Heart left ventricle (tissue), 16 donors: ENCODE data around the gene SCFD1. TPM values are rescaled to one million over a fixed set of nuclear protein-coding genes. Genes with fewer than 3 reads are reported as not detected.
"Not testable (repeated sequence)": the region's sequence is repeated elsewhere in the genome, so short reads cannot be mapped to it uniquely, and the experiment has no call there.

Experiments used
- ATAC-seq, 4 donors: fragments of 200-7000 bp; cut with Tn5 transposase; one replicate each; pipeline ENCODE4 v1.9.1; 2020 to 2022; ENCODE audit warnings: moderate library complexity in 4 of 4, mild to moderate bottlenecking in 3 of 4, moderate number of reproducible peaks in 1 of 4
- DNase-seq, 5 donors: peaks; one replicate each; pipeline ENCODE4 v3.0.0-alpha.2; 2020
- H3K27ac ChIP-seq, 12 donors: fragments of 200-600 bp; sonication (generic) in 4 of 12; one replicate each; pipeline versions ENCODE4 v1.5.0 to v1.8.0; 2016 to 2022; ENCODE audit warnings: mild to moderate bottlenecking in 2 of 12
- H3K27me3 ChIP-seq, 9 donors: fragments of 200-600 bp; sonication (generic) in 2 of 9; one replicate each; pipeline versions ENCODE4 v1.5.1 to v1.8.0; 2016 to 2022; ENCODE audit warnings: mild to moderate bottlenecking in 3 of 9
- H3K36me3 ChIP-seq, 9 donors: fragments of 200-600 bp; sonication (generic) in 2 of 9; one replicate each; pipeline versions ENCODE4 v1.5.0 to v1.8.0; 2018 to 2022; ENCODE audit warnings: mild to moderate bottlenecking in 2 of 9
- H3K4me1 ChIP-seq, 12 donors: fragments of 200-600 bp; sonication (generic) in 4 of 12; one replicate each; pipeline versions ENCODE4 v1.5.0 to v1.8.0; 2016 to 2022; ENCODE audit warnings: mild to moderate bottlenecking in 3 of 12
- H3K4me3 ChIP-seq, 12 donors: fragments of 200-600 bp; sonication (generic) in 4 of 12; one replicate each; pipeline versions ENCODE4 v1.5.0 to v1.8.0; 2017 to 2022; ENCODE audit warnings: mild to moderate bottlenecking in 9 of 12, moderate library complexity in 4 of 12
- H3K9me3 ChIP-seq, 12 donors: fragments of 200-600 bp; sonication (generic) in 4 of 12; one replicate each; pipeline versions ENCODE4 v1.5.0 to v1.8.0; 2016 to 2022; ENCODE audit warnings: mild to moderate bottlenecking in 1 of 12
- POLR2A ChIP-seq, 2 donors: fragments of 450-650 bp; IDR thresholded peaks; one replicate each; pipeline ENCODE4 v1.6.1; 2017; ENCODE audit warnings: antibody characterized with exemption in 2 of 2, mild to moderate bottlenecking in 2 of 2, moderate library complexity in 2 of 2
- WGBS, 4 donors: extraction: QIAGEN DNeasy Blood & Tissue Kit in 2 of 4; methylation state at CpG; one replicate each; pipeline versions ENCODE4 v1.1.5 to v1.1.7; 2013 to 2018; 5-methylcytosine and 5-hydroxymethylcytosine counted together
- intact Hi-C, 10 donors: fragments of 100-400 bp; cut with DNase I; formaldehyde crosslinking; loops; one replicate each; pipeline versions ENCODE4 v1.11.1 to v1.14.2; 2022
- polyA plus RNA-seq, 2 donors: library from polyadenylated mRNA; stranded (reverse); fragments of 200-250 nt; gene quantifications; one replicate each; pipeline ENCODE4 v1.2.3, GENCODE V29; 2013
- total RNA-seq, 9 donors: library from RNA; depleted of rRNA in 2 of 9; stranded (reverse); fragments of >200 nt in 2 of 9; fragmentation: NEBNext Ultra II Directional in 3 of 9; extraction: Animal tissue kit (Norgen Biotek cat#: 25700) in 3 of 9; gene quantifications; one replicate each; pipeline versions ENCODE4 v1.1.0 to v1.2.4, GENCODE V29; 2016 to 2023
- TF ChIP-seq, protein P1 (sequence below), 12 donors: fragments of 200-600 bp; sonication (generic) in 4 of 12; IDR thresholded peaks; one replicate each; pipeline versions ENCODE4 v1.5.0 to v1.8.0; 2018 to 2022; ENCODE audit warnings: antibody characterized with exemption in 12 of 12, mild to moderate bottlenecking in 5 of 12
- donor health status: ischemic (EF 13 %, LVEDD 7.1; RV severe dilation, severe dysfunction).
- donor health status: healthy with polysubstance abuse.
- donor health status: DM: no; HTN: yes; CAD: no.
- donor health status: DM: no; HTN: no; CAD: no.
- donor health status: ischemic (EF 25% LVEDD 6.9; RV normal size, moderate dysfunction).
- donor health status: ischemic (EF 25% LVEDD 5.7; RV mildly dilated, moderate dysfunction).
- donor health status: healthy.
- donor health status: DM: yes; HTN: yes; CAD: no.
- donor health status: ischemic (EF 35%, LVEDD 5.7; RV mildly dilated, moderate dysfunction).
- donor health status: nonischemic (EF 11% LVEDD 7.7; RV severe dilation, severe dysfunction).
- donor health status: DM: yes; HTN: yes; CAD: no.
- donor health status: PGD.
- donor health status: ischemic (EF 29% LVEDD 5.4; RV normal size, mild dysfunction).
- donor health status: nonischemic (EF 23%, LVEDD 6.1; RV moderate dilation, normal function).

The SCFD1 gene
- total and polyA plus RNA-seq, 11 donors, result 23.5 to 64.4 (median 41.4) TPM

DNA sequence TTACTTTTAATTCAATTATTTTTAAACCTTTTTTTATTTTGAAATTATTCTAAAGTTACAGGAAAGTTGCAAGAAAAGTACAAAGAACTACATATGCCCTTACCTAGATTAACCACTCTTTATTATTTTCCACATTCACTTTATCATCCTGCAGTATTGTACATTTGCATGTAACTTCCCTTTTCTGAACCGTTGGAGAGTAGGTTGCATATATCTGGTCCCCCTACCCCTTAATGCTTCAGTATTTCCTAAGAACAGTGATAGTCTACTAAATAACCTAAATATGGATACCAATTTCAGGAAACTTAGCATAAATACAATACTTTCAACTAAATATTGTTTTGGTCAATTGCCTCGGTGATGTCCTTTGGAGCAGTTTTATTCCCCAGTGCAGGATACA lies 48.2 kb upstream of the SCFD1 start:
- WGBS, 4 donors, result 83 to 85% (median 85%) methylated on average over 2 of the region's 2 CpGs
- intact Hi-C loops, result no loop called here

GRCh38 chr14:30574777-30575176 lies 47.3 kb upstream of the SCFD1 start:
- DNase-seq, H3K4me3 ChIP-seq, intact Hi-C loops, H3K27ac ChIP-seq, ATAC-seq, H3K9me3 ChIP-seq, H3K36me3 ChIP-seq, H3K27me3 ChIP-seq: not testable (repeated sequence)
- peaks cover 0 to 17% (median 0%) of the 10 kb centered on the region in 12 donors for H3K4me1 ChIP-seq
- 94 to 97% (median 95%) methylated on average over 3 of the region's 3 CpGs for WGBS, 4 donors

More for the DNA sequence above, 48.2 kb upstream of the SCFD1 start:
- ATAC-seq (no peak), DNase-seq (no peak)
- Histone ChIP-seq H3K27me3 (no peaks in the 10 kb centered on the region), H3K36me3 (no peaks in the 10 kb centered on the region), H3K27ac (no peak overlapping the region), H3K4me3 (no peak overlapping the region), H3K9me3 (no peaks in the 10 kb centered on the region), H3K4me1 (peaks cover 0 to 20% (median 0%) of the 10 kb centered on the region in 12 donors)
- no peak for TF ChIP-seq POLR2A (IDR thresholded peaks at IDR 0.05)
- TF ChIP-seq, protein P1, sequence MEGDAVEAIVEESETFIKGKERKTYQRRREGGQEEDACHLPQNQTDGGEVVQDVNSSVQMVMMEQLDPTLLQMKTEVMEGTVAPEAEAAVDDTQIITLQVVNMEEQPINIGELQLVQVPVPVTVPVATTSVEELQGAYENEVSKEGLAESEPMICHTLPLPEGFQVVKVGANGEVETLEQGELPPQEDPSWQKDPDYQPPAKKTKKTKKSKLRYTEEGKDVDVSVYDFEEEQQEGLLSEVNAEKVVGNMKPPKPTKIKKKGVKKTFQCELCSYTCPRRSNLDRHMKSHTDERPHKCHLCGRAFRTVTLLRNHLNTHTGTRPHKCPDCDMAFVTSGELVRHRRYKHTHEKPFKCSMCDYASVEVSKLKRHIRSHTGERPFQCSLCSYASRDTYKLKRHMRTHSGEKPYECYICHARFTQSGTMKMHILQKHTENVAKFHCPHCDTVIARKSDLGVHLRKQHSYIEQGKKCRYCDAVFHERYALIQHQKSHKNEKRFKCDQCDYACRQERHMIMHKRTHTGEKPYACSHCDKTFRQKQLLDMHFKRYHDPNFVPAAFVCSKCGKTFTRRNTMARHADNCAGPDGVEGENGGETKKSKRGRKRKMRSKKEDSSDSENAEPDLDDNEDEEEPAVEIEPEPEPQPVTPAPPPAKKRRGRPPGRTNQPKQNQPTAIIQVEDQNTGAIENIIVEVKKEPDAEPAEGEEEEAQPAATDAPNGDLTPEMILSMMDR (IDR thresholded peaks at IDR 0.05), result no peak

GRCh38 chr14:30576333-30576732 lies 45.8 kb upstream of the SCFD1 start:
- H3K4me3 ChIP-seq, DNase-seq, H3K9me3 ChIP-seq, H3K27me3 ChIP-seq, H3K36me3 ChIP-seq, H3K4me1 ChIP-seq, intact Hi-C loops, H3K27ac ChIP-seq, ATAC-seq: not testable (repeated sequence)
- WGBS, 4 donors, result 94 to 98% (median 98%) methylated on average over 1 of the region's 1 CpG

DNA sequence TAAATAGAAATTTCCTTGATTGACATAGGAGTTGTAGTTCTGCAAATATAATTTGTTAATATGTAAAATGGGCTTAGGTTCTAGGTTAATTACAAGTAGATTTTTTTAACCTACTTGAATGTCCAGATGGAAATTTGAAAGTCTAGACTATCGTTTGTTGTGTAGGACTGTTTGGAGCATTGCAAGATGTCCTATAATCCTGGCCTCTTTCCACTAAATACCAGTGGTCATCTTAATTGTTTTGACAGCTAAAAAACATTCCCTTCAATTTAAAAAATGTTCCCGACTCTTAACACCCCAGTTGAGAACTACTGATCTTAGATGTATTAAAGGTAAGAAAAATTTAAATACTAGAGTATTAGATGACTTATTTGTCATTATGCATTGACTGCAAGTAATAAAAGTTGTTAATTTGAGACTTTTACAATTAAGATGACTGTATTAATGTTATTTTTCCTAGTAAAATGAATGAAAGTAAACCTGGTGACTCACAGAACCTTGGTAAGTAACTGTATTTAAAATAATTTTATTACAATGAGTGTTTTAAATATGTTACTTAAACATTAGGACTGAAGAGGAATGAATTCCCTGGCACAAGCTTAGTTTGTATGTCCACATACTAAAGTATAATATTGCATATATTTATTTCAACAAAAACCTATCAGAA lies 41.4 kb upstream of the SCFD1 start:
- Histone ChIP-seq H3K36me3 (no peaks in the 10 kb centered on the region), H3K27me3 (no peaks in the 10 kb centered on the region), H3K9me3 (peaks cover 0 to 20% (median 4%) of the 10 kb centered on the region in 12 donors), H3K4me1 (peaks cover 0 to 7% (median 0%) of the 10 kb centered on the region in 12 donors), H3K27ac (no peak overlapping the region), H3K4me3 (no peak overlapping the region)
- no peak for DNase-seq
- intact Hi-C loops, result no loop called here
- WGBS, 4 donors, result 62 to 81% (median 70%) methylated on average over 2 of the region's 2 CpGs
- no peak for ATAC-seq
- TF ChIP-seq, protein P1 (IDR thresholded peaks at IDR 0.05), result no peak
- no peak for TF ChIP-seq POLR2A (IDR thresholded peaks at IDR 0.05)

GRCh38 chr14:30581283-30581625 lies 40.9 kb upstream of the SCFD1 start:
- no peak for DNase-seq
- Histone ChIP-seq H3K4me3 (no peak overlapping the region), H3K27me3 (no peaks in the 10 kb centered on the region), H3K4me1 (peaks cover 0 to 7% (median 0%) of the 10 kb centered on the region in 12 donors), H3K27ac (no peak overlapping the region), H3K9me3 (peaks cover 0 to 20% (median 4%) of the 10 kb centered on the region in 12 donors), H3K36me3 (no peaks in the 10 kb centered on the region)
- no peak for ATAC-seq
- WGBS, 4 donors, result 86 to 94% (median 90%) methylated on average over 7 of the region's 7 CpGs
- TF ChIP-seq, protein P1 (IDR thresholded peaks at IDR 0.05), result no peak
- no peak for TF ChIP-seq POLR2A (IDR thresholded peaks at IDR 0.05)
- intact Hi-C loops, result no loop called here
